GM21786 (cell line): ENCODE results near the gene INVS.
"Not testable (repeated sequence)": the region's sequence is repeated elsewhere in the genome, so short reads cannot be mapped to it uniquely, and the experiment has no call there.

Experiments used
- ATAC-seq: cut with Tn5 transposase; IDR thresholded peaks from one replicate; pipeline ENCODE4 v1.9.1; 2021; ENCODE audit not compliant: unreplicated experiment

Gene INVS

DNA sequence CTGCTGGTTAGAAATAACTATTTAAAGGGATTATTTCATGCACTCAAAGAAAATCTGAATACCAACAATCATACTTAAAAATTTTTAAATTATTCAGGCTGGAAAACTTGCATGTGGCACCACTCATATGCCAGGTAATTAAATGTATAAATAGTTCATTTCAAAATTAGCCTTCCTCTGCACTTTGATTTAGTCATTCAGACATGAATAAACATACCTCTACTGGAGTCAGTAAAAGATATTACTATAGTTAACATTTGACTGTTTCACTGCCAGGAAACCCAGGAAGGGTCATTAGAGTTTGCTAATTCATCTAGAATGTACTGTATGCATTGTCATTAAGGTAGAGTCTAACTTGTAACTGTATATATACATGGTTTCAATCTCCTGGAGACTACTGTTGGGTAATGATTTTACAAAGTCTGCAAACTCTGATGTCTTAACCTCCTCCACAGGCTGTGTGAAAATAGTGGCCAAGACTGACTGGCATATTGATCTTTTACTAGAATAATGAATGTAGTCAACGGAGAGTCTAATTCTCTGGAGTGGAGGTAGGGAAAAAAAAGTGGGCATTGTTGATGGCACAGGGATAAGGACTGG is 210.0 kb downstream of the INVS start:
- ATAC-seq, result no peak

DNA sequence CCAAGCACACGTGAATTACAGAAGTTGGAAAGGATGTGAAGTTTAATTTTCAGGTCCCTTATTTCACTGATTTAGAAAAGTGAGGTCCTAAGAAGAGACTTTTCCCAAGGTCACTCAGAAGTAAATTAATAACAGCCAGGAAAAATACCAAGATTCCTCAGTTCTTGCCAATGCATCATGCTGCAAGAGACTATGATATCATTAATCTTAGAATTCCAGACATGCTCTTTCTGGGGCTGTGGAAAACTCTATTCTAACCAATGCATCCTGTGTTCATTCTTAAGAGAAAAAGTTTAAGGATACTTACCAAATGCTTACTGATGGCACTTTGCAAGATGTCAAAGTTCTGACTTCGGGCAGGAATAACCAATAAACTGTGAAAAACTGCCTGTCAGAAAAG is 210.9 kb downstream of the INVS start:
- no peak for ATAC-seq

- ATAC-seq, result no peak
These were observed 216.5 kb downstream of the INVS start for GRCh38 chr9:100315561-100315960.

GRCh38 chr9:100317706-100318105 is 218.7 kb downstream of the INVS start:
- ATAC-seq, result no peak

DNA sequence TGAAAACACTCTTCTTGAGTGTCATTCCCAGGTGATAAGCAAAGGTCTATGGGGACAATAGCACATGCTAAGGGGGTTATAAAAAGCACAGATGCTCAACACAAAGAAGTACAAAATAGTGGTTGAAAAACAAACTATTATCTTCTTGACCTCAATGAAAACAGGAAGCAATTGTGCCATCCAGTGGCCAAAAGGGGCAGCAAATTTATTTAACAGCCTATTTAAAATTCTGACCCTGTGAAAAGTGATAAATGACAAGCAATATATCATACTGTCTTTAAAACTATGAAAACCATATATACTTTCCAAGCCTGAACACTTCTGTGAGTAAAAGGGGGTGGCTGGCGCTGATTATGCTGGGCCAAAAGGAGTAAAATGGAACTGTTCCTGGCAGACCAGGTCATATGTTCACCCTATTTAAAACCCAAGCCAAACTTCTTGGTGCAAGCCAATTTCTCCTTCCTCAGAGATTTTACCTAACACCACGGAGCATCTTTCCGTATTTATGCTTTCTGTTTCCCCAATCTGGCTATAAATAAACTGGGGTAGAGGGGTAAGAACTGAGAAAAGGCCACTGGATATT is 224.0 kb downstream of the INVS start:
- ATAC-seq, result no peak

- ATAC-seq, result no peak
These were observed 225.7 kb downstream of the INVS start for GRCh38 chr9:100324594-100325200.

- ATAC-seq, result not testable (repeated sequence)
These were observed 239.7 kb downstream of the INVS start for GRCh38 chr9:100338736-100339135.

DNA sequence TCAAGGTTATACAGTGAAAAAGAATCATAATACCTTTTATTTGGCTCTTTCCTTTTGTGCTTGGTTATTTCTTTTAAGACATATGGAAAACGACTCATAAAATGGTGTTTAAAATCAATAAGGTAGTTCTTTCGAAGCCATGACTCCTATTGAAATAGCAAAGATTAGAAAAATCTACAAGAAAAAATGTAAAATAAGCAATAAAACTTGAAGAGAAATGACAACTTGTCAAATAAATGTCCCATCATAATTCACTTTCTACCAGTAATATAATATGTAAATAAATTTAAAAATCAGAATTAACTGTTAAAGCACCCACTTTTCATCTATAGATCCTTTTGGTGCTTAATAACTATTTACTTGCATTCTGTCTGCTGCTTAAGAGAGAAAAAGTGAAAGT is 241.2 kb downstream of the INVS start:
- ATAC-seq, result no peak

DNA sequence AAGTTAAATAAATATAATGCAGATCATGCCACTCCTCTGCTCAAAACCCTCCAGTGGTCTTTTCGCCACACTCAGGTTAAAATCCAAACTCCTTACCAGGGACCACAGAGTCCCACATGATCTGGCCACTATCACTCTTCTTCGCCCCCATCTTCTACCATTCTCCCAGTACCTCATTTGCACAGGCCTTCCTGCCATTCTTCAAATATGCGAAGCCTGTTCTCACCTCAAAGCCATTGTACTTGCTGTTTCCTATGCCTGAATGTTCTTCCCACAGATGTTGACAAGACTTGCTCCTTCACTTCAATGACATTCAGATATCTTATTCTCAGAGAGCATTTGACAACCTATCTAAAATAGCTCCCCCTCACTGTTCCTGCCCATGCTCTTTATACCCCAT is 242.8 kb downstream of the INVS start:
- ATAC-seq, result no peak

DNA sequence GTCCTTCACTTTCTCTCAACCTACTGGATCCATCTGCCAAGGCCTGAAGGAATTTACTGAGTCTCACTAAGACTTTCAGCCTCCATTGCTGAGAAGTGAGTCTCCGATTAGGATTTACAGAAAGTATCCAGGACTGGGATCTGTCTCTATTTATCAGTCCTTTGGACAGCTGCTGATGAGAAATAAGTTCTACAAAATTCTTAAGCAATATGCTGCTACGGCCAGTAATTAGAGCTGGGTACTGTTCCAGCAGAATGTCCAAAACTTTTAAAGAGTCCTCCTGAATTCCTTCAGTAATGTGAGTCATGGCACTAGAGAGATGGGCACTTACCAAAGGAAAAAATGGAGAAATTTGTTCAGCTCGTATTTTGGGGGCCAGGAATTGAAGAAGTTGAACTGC is 247.8 kb downstream of the INVS start:
- no peak for ATAC-seq

DNA sequence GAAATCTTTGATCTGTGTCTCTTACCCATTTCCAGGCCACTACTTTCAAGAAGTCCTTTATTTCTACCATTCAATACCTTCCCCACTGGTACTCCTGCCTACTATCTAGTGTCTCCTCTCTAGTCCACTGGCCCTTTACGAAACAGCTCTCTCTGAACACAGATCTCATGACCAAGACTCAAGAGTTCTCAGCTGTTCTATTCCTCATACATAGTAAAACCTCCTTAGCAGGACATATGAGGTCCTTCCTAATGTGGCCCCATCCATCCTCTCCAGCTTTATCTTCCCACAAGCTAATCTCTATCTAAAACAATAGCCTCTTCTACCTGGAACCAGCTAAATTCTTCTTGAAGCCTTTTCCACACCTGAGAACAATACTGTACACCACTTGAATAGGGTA is 251.1 kb downstream of the INVS start:
- ATAC-seq, result no peak
